A204.1 (cell line): ENCODE data around the gene MED9.

Source experiments
- FAIRE-seq: peaks from 2 replicates; lab custom pipeline; 2012; peaks lifted over from hg19 to GRCh38; lab: Jason Lieb, UNC

Gene MED9

DNA sequence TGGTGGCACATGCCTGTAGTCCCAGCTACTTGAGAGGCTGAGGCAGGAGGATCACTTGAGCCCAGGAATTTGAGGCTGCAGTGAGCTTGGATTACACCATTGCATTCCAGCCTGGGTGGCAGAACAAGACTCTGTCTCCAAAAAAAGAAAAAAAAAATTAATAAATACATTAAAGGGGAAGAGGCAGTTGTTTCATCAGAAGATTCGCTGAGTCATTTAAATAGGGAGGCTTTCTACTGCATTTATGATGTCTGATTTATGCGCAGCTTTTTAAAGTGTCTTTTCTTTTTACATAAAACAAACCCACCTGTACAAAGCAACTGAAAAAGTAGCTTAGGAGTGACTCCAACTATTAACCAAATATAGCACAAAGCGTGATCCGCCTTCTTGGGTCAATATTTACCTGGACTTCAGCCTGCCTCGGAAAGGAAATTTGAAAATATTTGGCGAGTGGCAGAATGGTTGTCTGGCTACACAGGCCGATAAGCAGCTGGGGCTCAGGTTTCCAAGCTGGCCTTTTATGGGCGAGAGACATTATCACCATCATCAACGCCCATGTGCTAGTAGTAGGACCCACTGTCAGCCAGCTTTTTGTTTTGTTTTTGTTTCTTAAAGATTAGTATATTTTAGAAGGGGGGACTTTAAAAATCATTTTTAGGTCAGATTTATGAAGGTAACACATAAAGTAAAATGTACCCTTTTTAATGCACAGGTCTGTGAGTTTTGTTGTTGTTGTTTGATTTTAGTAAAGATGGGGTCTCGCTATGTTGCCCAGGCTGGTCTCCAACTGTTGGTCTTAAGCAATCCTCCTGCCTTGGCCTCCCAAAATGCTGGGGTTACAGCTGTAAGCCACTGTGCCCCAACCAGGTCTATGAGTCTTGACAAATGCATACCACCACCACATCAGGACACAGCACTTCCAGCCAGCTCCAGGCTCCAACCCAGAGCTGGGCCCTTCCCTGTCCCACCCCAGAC lies 61.9 kb downstream of the MED9 start:
- no peak for FAIRE-seq

DNA sequence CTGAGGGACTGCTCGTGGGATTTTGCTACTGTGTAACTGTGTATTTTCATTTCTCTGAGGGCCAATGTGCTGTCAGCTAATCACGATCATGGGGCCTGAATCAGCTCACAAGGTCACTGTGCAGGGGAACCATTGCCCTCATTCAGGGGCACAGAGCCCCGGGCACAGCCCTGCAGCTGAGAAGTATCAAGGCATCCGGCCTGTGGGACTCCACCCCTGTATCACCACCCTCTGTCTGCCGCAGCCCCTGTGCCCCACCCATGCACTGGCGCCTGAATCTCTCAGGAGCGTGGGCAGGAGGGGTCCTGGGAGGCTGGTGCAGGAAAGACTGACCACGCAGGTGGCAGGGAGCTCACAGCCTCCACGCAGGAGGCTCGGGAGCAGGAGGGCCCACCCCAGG lies 62.8 kb downstream of the MED9 start:
- no peak for FAIRE-seq

DNA sequence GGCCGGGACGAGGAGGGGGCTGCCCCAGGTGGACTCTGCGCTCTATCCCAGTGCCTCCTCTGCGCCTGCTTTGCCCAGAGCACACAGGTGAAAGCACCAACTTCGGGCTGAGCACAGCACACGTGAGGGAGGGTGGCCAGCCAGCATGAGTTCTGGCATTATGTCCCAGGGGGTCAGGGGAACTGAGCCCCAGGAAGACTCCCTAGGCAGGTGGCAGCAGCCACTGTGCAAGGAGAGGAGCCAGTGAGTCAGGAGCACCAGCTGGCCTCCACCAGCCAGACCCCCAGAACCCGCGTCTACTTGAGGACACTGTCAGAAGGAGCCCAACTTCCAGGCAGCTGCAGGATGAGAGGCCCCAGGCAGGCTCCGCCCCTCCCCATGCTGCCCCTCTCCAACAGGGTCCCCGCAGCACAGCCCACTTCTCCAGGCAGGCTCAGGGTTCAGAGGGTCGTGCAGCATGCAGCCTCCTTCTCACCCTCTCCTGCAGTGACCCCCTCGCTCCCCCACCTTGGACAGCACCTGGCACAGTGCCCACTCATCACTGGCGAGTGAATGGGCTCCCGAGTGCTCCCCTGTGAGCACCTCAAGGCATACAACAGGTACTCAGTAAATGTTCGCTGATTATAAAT lies 63.6 kb downstream of the MED9 start:
- FAIRE-seq: no peak

DNA sequence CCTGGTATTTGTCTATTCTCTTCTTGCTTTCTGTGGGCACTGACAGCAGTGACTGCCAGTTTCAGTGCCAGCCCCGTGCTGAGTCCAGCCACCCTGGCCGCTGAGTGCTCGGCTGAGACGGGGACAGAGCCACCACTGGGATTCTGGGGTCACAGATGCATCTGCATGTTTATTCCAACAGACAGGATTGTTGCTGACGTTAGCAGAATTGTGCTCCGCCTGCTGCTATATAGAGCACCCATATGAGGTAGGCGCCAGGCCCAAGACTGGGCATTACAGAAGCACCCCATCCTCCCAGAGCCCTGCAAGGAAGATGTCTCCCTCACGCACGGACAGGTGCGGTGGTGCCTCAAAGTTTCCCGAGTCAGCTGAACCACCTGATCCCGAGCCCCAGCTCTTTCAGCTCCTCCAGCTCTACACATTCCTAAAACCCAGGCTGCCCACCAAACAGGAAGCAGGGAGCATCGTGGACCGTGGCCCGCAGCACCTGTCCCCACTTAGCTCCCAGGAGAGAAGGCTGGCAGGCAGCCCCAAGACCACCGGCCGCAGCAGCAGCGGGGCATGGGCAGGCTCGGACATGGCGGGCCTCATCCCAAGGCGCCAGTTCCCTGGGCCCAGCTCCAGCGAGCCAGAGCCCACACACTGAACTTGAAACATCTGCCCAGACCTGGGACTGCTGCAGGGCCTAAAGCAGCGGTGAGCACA lies 64.3 kb downstream of the MED9 start:
- FAIRE-seq: no peak

DNA sequence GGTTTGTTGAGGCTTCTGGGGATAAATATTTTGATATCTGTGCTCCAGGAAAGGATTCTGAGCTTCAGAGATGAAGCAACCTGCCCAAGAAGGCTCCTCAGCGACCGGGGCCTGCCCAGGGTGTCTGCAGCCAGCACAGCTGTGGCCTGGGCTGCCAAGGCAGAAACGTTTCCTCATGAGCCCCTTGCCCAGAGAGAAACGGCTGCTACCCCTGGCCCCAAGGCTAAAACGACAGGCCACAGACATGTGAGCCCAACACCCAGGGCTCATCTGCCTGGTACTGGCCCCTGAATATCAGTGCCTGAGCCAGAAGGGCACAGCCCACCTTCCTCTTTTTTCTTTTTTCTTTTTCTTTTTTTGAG lies 64.8 kb downstream of the MED9 start:
- no peak for FAIRE-seq
